K562 (cell line): ENCODE measurements around the gene ABL1. TPM values are rescaled to one million over a fixed set of nuclear protein-coding genes. Genes with fewer than 3 reads are reported as not detected.
A peak's percentile ranks its signal among the peaks of the same experiment; 100 is the strongest.

ENCODE experiments used
- ATAC-seq: fragments of 200-7000 bp; cut with Tn5 transposase; 3 replicates; pipeline ENCODE4 v1.9.1; 2020; ENCODE audit warnings: moderate library complexity
- BruUV-seq: library from RNA; stranded (reverse); fragments of 400-500 nt; replicated peaks from 2 replicates; lab custom pipeline; 2021; lab: Mats Ljungman, UMichigan
- CTCF ChIA-PET: fragments of 300-600 bp; formaldehyde crosslinking; extraction: SDS; loops from one replicate; lab custom pipeline; 2021; ENCODE audit warnings: low intra/inter-chr PET ratio; lab: Yijun Ruan, JAX
- POLR2A ChIA-PET: fragments of 300-600, 350-650 bp; sonication (Branson Sonifier 250); formaldehyde crosslinking; extraction: SDS; loops from one replicate; lab custom pipeline; 2021; ENCODE audit warnings: antibody characterized with exemption, inconsistent platforms; lab: Yijun Ruan, JAX
- DNase-seq, 4 experiments: peaks; one replicate each; pipeline versions ENCODE4 v3.0.0 to v3.0.0-alpha.2; 2011 to 2018; ENCODE audit warnings: low spot score in 3 of 4, mixed read lengths in 3 of 4; ENCODE audit errors: extremely low read depth in 1 of 4
- FAIRE-seq: peaks from 2 replicates; lab custom pipeline; 2011; peaks lifted over from hg19 to GRCh38; lab: Jason Lieb, UNC
- H2AFZ ChIP-seq: 2 replicates; pipeline ENCODE4 v1.6.0; 2011; ENCODE audit warnings: low read depth, low read length, control low read depth, inconsistent platforms
- H3K27ac ChIP-seq: fragments of 200-600 bp; 3 replicates; pipeline ENCODE4 v1.8.0; 2011; ENCODE audit warnings: low read depth, mild to moderate bottlenecking, control low read depth, inconsistent platforms, low read length, moderate library complexity, mixed read lengths; ENCODE audit errors: extremely low read depth
- H3K27me3 ChIP-seq, 2 experiments: fragments of 300-600 bp in 1 of 2; 2 replicates in 1 of 2; 3 replicates in 1 of 2; pipeline versions ENCODE4 v1.6.0 to v1.8.0; 2011; ENCODE audit warnings: inconsistent platforms in 2 of 2, low read length in 2 of 2, mild to moderate bottlenecking in 1 of 2, mixed read lengths in 1 of 2, moderate library complexity in 1 of 2; ENCODE audit not compliant: control insufficient read depth in 2 of 2, insufficient read depth in 2 of 2
- H3K36me3 ChIP-seq: fragments of 300-600 bp; 3 replicates; pipeline ENCODE4 v1.8.0; 2011; ENCODE audit warnings: mild to moderate bottlenecking, low read length, inconsistent platforms; ENCODE audit not compliant: control insufficient read depth, insufficient read depth
- H3K4me1 ChIP-seq, 2 experiments: fragments of 200-600 bp in 1 of 2; replicated peaks in 1 of 2; 2 replicates in 1 of 2; 3 replicates in 1 of 2; pipeline versions ENCODE4 v1.5.1 to v1.8.0; 2011; ENCODE audit warnings: inconsistent platforms in 2 of 2, low read length in 2 of 2, mild to moderate bottlenecking in 1 of 2, mixed read lengths in 1 of 2, moderate library complexity in 1 of 2; ENCODE audit not compliant: control insufficient read depth in 2 of 2, insufficient read depth in 2 of 2
- H3K4me2 ChIP-seq: 2 replicates; pipeline ENCODE4 v1.6.1; 2011; ENCODE audit warnings: low read length, control low read depth, inconsistent platforms, mixed read lengths; ENCODE audit not compliant: insufficient read depth
- H3K4me3 ChIP-seq: fragments of 200-600 bp; sonication (generic), shearing (Covaris generic); 2 replicates; pipeline ENCODE4 v1.5.1; 2016; ENCODE audit warnings: control low read depth, inconsistent platforms
- H3K79me2 ChIP-seq: fragments of 200-600 bp; 3 replicates; pipeline ENCODE4 v1.8.0; 2011; ENCODE audit warnings: low read length, inconsistent platforms; ENCODE audit not compliant: control insufficient read depth, insufficient read depth
- H3K9ac ChIP-seq, 2 experiments: 2 replicates each; pipeline versions ENCODE4 v1.6.0 to v1.6.1; 2011; ENCODE audit warnings: low read depth in 2 of 2, low read length in 2 of 2, control low read depth in 1 of 2, inconsistent platforms in 1 of 2, mild to moderate bottlenecking in 1 of 2, mixed read lengths in 1 of 2; ENCODE audit not compliant: insufficient read depth in 1 of 2
- H3K9me1 ChIP-seq: one replicate; pipeline ENCODE4 v1.6.0; 2011; ENCODE audit warnings: inconsistent platforms, mild to moderate bottlenecking, low read length, moderate library complexity; ENCODE audit not compliant: control insufficient read depth, insufficient read depth
- H3K9me3 ChIP-seq: replicated peaks from 2 replicates; pipeline ENCODE4 v1.5.1; 2011; ENCODE audit warnings: low read depth, low read length, inconsistent platforms; ENCODE audit not compliant: control insufficient read depth, insufficient read depth
- H4K20me1 ChIP-seq: replicated peaks from 2 replicates; pipeline ENCODE4 v1.6.1; 2011; ENCODE audit warnings: low read length, inconsistent platforms, mixed read lengths; ENCODE audit not compliant: control insufficient read depth, insufficient read depth
- MXI1 ChIP-seq: IDR thresholded peaks from 2 replicates; pipeline ENCODE4 v1.6.1; 2011; ENCODE audit warnings: low read depth, mild to moderate bottlenecking, improper control_type of control experiment, low read length
- RFX7 ChIP-seq: fragments of 250-450 bp; sonication (Bioruptor Pico); IDR thresholded peaks from 2 replicates; pipeline ENCODE4 v1.5.1; 2021; ENCODE audit warnings: mild to moderate bottlenecking
- WGBS: fragments of 100-300 bp; shearing (Covaris generic); methylation state at CpG from one replicate; pipeline ENCODE4 v1.1.6; 2016; ENCODE audit warnings: low coverage, mixed read lengths; ENCODE audit not compliant: insufficient coverage; ENCODE audit errors: missing lambda C conversion rate; 5-methylcytosine and 5-hydroxymethylcytosine counted together
- in situ Hi-C: fragments of 300-500 bp; cut with MboI; formaldehyde crosslinking; loops from 4 replicates; pipeline ENCODE4 v1.15.0; 2018; ENCODE audit warnings: inconsistent platforms, mixed read lengths
- intact Hi-C: fragments of 100-400 bp; cut with micrococcal nuclease; formaldehyde crosslinking; loops from 2 replicates; pipeline ENCODE4 v1.14.2; 2022
- polyA plus RNA-seq, 8 experiments: library from polyadenylated mRNA; depleted of rRNA in 4 of 8; stranded (reverse) in 5 of 8; unstranded in 3 of 8; fragments of >200 nt; fragmentation: Nextera tagmentation in 2 of 8; fragmentation: Illumina TruSeq in 1 of 8; extraction: Ambion mirVana in 2 of 8; extraction: Trizol in 1 of 8; gene quantifications; 2 replicates each; pipeline versions ENCODE4 v1.2.1 to v1.2.3, GENCODE V29; 2011 to 2014; ENCODE audit warnings: inconsistent platforms in 1 of 8, missing spikeins in 1 of 8
- total RNA-seq, 7 experiments: library from RNA; depleted of rRNA in 6 of 7; stranded (reverse); fragments of >200 nt in 6 of 7; fragmentation: Illumina TruSeq in 2 of 7; extraction: Trizol in 2 of 7; gene quantifications; 2 replicates each; pipeline versions ENCODE4 v1.2.1 to v1.2.3, GENCODE V29; 2011 to 2021; ENCODE audit warnings: low replicate concordance in 1 of 7
- TF ChIP-seq, protein P1 (sequence below): sonication (generic); formaldehyde crosslinking; IDR thresholded peaks from 2 replicates; pipeline ENCODE4 v1.8.1; 2023; ENCODE audit warnings: mild to moderate bottlenecking, missing genetic modification reagents
- TF ChIP-seq, protein P2 (sequence below), 2 experiments: fragments of 450-650 bp in 1 of 2; sonication (generic) in 1 of 2; formaldehyde crosslinking; conservative IDR thresholded peaks; 2 replicates each; pipeline versions ENCODE4 v1.4.0 to v1.8.1; 2020 to 2022; ENCODE audit warnings: mild to moderate bottlenecking in 1 of 2, missing genetic modification reagents in 1 of 2
- TF ChIP-seq, protein P3 (sequence below): fragments of 250-450 bp; sonication (Bioruptor Pico); IDR thresholded peaks from 2 replicates; pipeline ENCODE4 v1.5.0; 2021; ENCODE audit warnings: mild to moderate bottlenecking, borderline replicate concordance

Gene ABL1
- total and polyA plus RNA-seq, 9 of the 15 experiments (the other 6 are each of a cell fraction or from before 2014, with no cell fraction given): 1.5 to 130 (median 37.8) TPM

DNA sequence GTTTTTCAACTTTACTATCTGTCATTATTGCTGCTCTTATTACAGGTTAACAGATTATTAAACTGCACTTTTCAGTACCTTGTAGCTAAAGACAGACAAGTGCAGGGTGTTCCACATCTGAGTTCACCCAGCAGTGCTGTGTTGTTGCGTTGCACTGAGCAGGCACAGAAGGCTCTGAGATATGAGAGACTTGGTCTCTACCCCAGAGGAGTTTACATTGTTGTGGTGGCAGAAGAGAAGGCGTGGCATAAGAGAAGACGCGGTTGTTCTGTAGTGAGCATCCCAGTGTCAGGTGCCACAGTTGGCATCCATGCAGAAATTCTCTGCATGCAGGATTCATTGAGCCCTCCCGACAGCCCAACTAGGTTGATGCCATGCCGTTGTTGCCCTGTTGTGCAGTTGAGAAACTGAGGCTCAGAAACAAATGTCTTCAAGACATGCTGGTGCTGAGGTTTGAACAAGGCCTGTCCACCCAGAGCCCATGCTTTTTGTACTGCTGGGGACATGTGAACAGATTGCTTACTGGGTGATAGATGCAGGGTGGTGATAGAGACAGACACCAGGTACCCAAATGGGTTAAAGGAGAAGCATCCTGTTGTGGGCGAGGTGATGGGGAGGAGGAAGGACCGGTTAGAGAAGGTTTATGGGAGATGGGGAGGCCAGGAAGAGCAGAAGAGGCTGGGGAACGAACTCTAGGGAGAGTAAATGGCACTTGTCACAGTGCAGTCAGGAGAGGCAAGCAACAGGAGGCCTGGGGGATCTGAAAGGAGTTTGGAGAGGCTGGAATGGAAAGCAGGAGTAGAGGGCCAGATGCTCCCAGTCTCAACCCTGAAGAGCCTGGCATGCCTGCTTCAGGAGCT, 8.2 kb downstream of the ABL1 start:
- intact Hi-C loops: no loop called here
- ChIA-PET CTCF (interaction anchor here (0.6 to 0.7 kb wide), 2 partner anchors 20 to 493 kb away, joined by 3 to 4 read pairs; no protein-coding TSS in a partner anchor), POLR2A (interaction anchor here (0.6 to 11.7 kb wide), 14 partner anchors 8 to 89 kb away, joined by 3 to 160 read pairs (median 4); partner anchors contain the start of gene ABL1)
- no TSS peak for BruUV-seq
- in situ Hi-C loops: no loop called here
- no peak for TF ChIP-seq MXI1
- TF ChIP-seq RFX7 (CRISPR knock-in tag): no peak
- TF ChIP-seq, protein P1, sequence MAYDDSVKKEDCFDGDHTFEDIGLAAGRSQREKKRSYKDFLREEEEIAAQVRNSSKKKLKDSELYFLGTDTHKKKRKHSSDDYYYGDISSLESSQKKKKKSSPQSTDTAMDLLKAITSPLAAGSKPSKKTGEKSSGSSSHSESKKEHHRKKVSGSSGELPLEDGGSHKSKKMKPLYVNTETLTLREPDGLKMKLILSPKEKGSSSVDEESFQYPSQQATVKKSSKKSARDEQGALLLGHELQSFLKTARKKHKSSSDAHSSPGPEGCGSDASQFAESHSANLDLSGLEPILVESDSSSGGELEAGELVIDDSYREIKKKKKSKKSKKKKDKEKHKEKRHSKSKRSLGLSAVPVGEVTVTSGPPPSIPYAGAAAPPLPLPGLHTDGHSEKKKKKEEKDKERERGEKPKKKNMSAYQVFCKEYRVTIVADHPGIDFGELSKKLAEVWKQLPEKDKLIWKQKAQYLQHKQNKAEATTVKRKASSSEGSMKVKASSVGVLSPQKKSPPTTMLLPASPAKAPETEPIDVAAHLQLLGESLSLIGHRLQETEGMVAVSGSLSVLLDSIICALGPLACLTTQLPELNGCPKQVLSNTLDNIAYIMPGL (CRISPR knock-in tag): 0 out of 2 replicates have a peak, but pooled peaks have one; percentile 48
- TF ChIP-seq, protein P2, sequence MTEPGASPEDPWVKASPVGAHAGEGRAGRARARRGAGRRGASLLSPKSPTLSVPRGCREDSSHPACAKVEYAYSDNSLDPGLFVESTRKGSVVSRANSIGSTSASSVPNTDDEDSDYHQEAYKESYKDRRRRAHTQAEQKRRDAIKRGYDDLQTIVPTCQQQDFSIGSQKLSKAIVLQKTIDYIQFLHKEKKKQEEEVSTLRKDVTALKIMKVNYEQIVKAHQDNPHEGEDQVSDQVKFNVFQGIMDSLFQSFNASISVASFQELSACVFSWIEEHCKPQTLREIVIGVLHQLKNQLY (CRISPR knock-in tag; conservative IDR thresholded peaks at IDR 0.05): peak in 1 of 2 experiments; percentile 92; a peak in 2 of 4 replicates
- TF ChIP-seq, protein P3, sequence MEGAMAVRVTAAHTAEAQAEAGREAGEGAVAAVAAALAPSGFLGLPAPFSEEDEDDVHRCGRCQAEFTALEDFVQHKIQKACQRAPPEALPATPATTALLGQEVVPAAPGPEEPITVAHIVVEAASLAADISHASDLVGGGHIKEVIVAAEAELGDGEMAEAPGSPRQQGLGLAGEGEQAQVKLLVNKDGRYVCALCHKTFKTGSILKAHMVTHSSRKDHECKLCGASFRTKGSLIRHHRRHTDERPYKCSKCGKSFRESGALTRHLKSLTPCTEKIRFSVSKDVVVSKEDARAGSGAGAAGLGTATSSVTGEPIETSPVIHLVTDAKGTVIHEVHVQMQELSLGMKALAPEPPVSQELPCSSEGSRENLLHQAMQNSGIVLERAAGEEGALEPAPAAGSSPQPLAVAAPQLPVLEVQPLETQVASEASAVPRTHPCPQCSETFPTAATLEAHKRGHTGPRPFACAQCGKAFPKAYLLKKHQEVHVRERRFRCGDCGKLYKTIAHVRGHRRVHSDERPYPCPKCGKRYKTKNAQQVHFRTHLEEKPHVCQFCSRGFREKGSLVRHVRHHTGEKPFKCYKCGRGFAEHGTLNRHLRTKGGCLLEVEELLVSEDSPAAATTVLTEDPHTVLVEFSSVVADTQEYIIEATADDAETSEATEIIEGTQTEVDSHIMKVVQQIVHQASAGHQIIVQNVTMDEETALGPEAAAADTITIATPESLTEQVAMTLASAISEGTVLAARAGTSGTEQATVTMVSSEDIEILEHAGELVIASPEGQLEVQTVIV (CRISPR knock-in tag): no peak
- H3K27ac ChIP-seq: no peak overlapping the region
- no peaks in the 10 kb centered on the region for H3K36me3 ChIP-seq
- ATAC-seq: peak; percentile 7
- no peak for FAIRE-seq
- no peak overlapping the region for H2AFZ ChIP-seq
- peaks cover 23% of the 10 kb centered on the region for H4K20me1 ChIP-seq
- H3K4me2 ChIP-seq: no peak overlapping the region
- H3K4me1 ChIP-seq: peaks cover 26 to 29% of the 10 kb centered on the region in 2 experiments
- no peaks in the 10 kb centered on the region for H3K27me3 ChIP-seq
- whole genome bisulfite sequencing: 73% methylated on average over 9 of the region's 9 CpGs
- H3K9me1 ChIP-seq: peaks cover 12% of the 10 kb centered on the region
- H3K4me3 ChIP-seq: no peak overlapping the region
- H3K79me2 ChIP-seq: no peaks in the 10 kb centered on the region
- no peaks in the 10 kb centered on the region for H3K9me3 ChIP-seq
- peak in 1 of 4 experiments; percentile 61 for DNase-seq
- H3K9ac ChIP-seq: peak overlapping the region in 1 of 2 experiments; percentile 3; a peak in 1 of 4 replicates
